ENCODE measurements around the gene TNXB.

- TF ChIP-seq CTCF (IDR thresholded peaks at IDR 0.05), result no peak
- no peak for TF ChIP-seq POLR2A (IDR thresholded peaks at IDR 0.05)
These were observed 37.1 kb upstream of the TNXB start for GRCh38 chr6:32146287-32146686.
